H1 (cell line): ENCODE results near the gene SOX4.

Source experiments
- CHD2 ChIP-seq: IDR thresholded peaks from 2 replicates; pipeline ENCODE4 v1.6.1; 2012; ENCODE audit warnings: low read length, improper control_type of control experiment
- HDAC2 ChIP-seq, 2 experiments: fragments of 300-600 bp in 1 of 2; sonication (generic) in 1 of 2; IDR thresholded peaks; 2 replicates each; pipeline ENCODE4 v1.6.1; 2011 to 2012; ENCODE audit warnings: low read depth in 2 of 2, low read length in 2 of 2, mild to moderate bottlenecking in 2 of 2, moderate library complexity in 2 of 2, borderline replicate concordance in 1 of 2, inconsistent platforms in 1 of 2
- POLR2A ChIP-seq, 2 experiments: IDR thresholded peaks; 1 replicate in 1 of 2; 2 replicates in 1 of 2; pipeline ENCODE4 v1.6.1; 2011; ENCODE audit warnings: low read depth in 2 of 2, low read length in 2 of 2, mild to moderate bottlenecking in 2 of 2; ENCODE audit errors: control extremely low read depth in 1 of 2
- TF ChIP-seq, protein P1 (sequence below): IDR thresholded peaks from 2 replicates; pipeline ENCODE4 v1.6.1; 2011; ENCODE audit warnings: low read length, improper control_type of control experiment
- TF ChIP-seq, protein P2 (sequence below): IDR thresholded peaks from 2 replicates; pipeline ENCODE4 v1.6.1; 2011; ENCODE audit warnings: low read depth, mild to moderate bottlenecking, low read length; ENCODE audit not compliant: insufficient read depth
- TF ChIP-seq, protein P3 (sequence below), 3 experiments: IDR thresholded peaks; 1 replicate in 2 of 3; 2 replicates in 1 of 3; pipeline versions ENCODE4 v1.5.1 to v1.6.1; 2011; ENCODE audit warnings: low read length in 3 of 3, mild to moderate bottlenecking in 3 of 3, inconsistent platforms in 2 of 3, low read depth in 1 of 3, moderate library complexity in 1 of 3; ENCODE audit not compliant: insufficient read depth in 1 of 3; ENCODE audit errors: control extremely low read depth in 1 of 3

DNA sequence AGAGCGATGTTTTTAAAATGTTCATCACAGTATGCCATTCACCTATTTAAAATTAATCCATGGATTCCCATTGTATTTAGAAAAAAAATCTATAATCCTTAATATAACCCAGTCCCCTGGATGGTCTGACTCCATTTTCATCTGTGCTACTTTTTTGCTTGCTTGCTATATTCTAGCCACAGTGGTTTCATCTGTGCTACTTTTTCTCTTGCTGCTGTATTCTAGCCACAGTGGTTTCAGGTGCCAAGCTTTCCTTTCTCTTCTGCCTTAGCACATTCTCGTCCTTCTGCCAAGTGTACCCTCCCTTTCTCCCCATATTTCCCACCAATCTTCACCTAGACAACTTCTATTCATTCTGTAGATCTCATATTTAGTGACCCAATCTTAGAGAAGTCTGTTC is 33.3 kb upstream of the SOX4 start:
- TF ChIP-seq POLR2A (IDR thresholded peaks at IDR 0.05; ENCODE audit: control extremely low read depth in 1 of 2, low read depth in 2 of 2, low read length in 2 of 2) = no peak
- TF ChIP-seq CHD2 = no peak
- no peak for TF ChIP-seq HDAC2 (IDR thresholded peaks at IDR 0.05; ENCODE audit: borderline replicate concordance in 1 of 2, low read depth in 2 of 2, low read length in 2 of 2)
- TF ChIP-seq, protein P1, sequence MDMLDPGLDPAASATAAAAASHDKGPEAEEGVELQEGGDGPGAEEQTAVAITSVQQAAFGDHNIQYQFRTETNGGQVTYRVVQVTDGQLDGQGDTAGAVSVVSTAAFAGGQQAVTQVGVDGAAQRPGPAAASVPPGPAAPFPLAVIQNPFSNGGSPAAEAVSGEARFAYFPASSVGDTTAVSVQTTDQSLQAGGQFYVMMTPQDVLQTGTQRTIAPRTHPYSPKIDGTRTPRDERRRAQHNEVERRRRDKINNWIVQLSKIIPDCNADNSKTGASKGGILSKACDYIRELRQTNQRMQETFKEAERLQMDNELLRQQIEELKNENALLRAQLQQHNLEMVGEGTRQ = no peak
- TF ChIP-seq, protein P2, sequence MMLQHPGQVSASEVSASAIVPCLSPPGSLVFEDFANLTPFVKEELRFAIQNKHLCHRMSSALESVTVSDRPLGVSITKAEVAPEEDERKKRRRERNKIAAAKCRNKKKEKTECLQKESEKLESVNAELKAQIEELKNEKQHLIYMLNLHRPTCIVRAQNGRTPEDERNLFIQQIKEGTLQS = no peak
- TF ChIP-seq, protein P3, sequence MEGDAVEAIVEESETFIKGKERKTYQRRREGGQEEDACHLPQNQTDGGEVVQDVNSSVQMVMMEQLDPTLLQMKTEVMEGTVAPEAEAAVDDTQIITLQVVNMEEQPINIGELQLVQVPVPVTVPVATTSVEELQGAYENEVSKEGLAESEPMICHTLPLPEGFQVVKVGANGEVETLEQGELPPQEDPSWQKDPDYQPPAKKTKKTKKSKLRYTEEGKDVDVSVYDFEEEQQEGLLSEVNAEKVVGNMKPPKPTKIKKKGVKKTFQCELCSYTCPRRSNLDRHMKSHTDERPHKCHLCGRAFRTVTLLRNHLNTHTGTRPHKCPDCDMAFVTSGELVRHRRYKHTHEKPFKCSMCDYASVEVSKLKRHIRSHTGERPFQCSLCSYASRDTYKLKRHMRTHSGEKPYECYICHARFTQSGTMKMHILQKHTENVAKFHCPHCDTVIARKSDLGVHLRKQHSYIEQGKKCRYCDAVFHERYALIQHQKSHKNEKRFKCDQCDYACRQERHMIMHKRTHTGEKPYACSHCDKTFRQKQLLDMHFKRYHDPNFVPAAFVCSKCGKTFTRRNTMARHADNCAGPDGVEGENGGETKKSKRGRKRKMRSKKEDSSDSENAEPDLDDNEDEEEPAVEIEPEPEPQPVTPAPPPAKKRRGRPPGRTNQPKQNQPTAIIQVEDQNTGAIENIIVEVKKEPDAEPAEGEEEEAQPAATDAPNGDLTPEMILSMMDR (IDR thresholded peaks at IDR 0.05; ENCODE audit: control extremely low read depth in 1 of 3, insufficient read depth in 1 of 3, low read depth in 1 of 3, low read length in 3 of 3) = no peak
